ENCODE measurements around the gene ACOX3.

The ACOX3 gene

GRCh38 chr4:8465615-8466611 lies 25.4 kb upstream of the ACOX3 start:
- no peak for DNase-seq (ENCODE audit: low spot score)
- H3K36me3 ChIP-seq (replicated peaks in 1 of 2; ENCODE audit: control insufficient read depth in 2 of 2, insufficient read depth in 2 of 2, low read length in 2 of 2): peaks cover 15 to 75% of the 10 kb centered on the region in 2 donors

GRCh38 chr4:8464381-8464780 lies 23.9 kb upstream of the ACOX3 start:
- Histone ChIP-seq H3K27ac (replicated peaks; ENCODE audit: low read length) (no peak overlapping the region), H2BK12ac (ENCODE audit: low read length) (no peak overlapping the region), H3K4me1 (ENCODE audit: control insufficient read depth in 2 of 2, insufficient read depth in 1 of 2, low read depth in 1 of 2, low read length in 2 of 2) (peaks cover 0 to 5% of the 10 kb centered on the region in 2 donors), H3K4me2 (ENCODE audit: insufficient read depth, low read length, poor library complexity, severe bottlenecking) (no peak overlapping the region), H3K9me3 (replicated peaks in 1 of 2; ENCODE audit: control insufficient read depth in 2 of 2, insufficient read depth in 1 of 2, low read depth in 1 of 2, low read length in 2 of 2) (no peaks in the 10 kb centered on the region), H2AK5ac (ENCODE audit: low read depth, low read length) (no peak overlapping the region), H3K23ac (ENCODE audit: low read depth, low read length, poor library complexity) (no peak overlapping the region), H2AFZ (ENCODE audit: low read length) (no peak overlapping the region), H3K4me3 (ENCODE audit: low read length in 2 of 2) (no peak overlapping the region), H2BK15ac (ENCODE audit: low read length) (no peak overlapping the region), H2BK120ac (ENCODE audit: low read depth, low read length) (no peak overlapping the region), H3K14ac (ENCODE audit: low read length) (no peak overlapping the region), H2BK5ac (ENCODE audit: low read length) (no peak overlapping the region), H4K8ac (ENCODE audit: low read depth, low read length) (no peak overlapping the region), H3K27me3 (ENCODE audit: control insufficient read depth in 3 of 3, insufficient read depth in 3 of 3, low read depth in 1 of 3, low read length in 3 of 3) (no peaks in the 10 kb centered on the region), H3K4ac (ENCODE audit: low read length) (no peak overlapping the region), H3K36me3 (replicated peaks in 1 of 2; ENCODE audit: control insufficient read depth in 2 of 2, insufficient read depth in 2 of 2, low read length in 2 of 2) (peaks cover 20 to 75% of the 10 kb centered on the region in 2 donors), H3K9ac (ENCODE audit: low read depth, low read length, poor library complexity) (no peak overlapping the region), H3K18ac (ENCODE audit: low read length) (no peak overlapping the region), H3K79me1 (ENCODE audit: low read depth, low read length) (no peaks in the 10 kb centered on the region), H4K91ac (ENCODE audit: low read depth, low read length, poor library complexity) (no peak overlapping the region)
- no peak for DNase-seq (ENCODE audit: low spot score)
- WGBS, 2 donors (ENCODE audit: extremely low coverage in 2 of 2, insufficient read length in 2 of 2, insufficient replicate concordance in 1 of 2): no CpG with 5 or more reads among the region's 14 CpGs

More at GRCh38 chr4:8465615-8466611, 25.4 kb upstream of the ACOX3 start:
- peaks cover 0 to 5% of the 10 kb centered on the region in 2 donors for H3K4me1 ChIP-seq (ENCODE audit: control insufficient read depth in 2 of 2, insufficient read depth in 1 of 2, low read depth in 1 of 2, low read length in 2 of 2)
- WGBS, 2 donors (ENCODE audit: extremely low coverage in 2 of 2, insufficient read length in 2 of 2, insufficient replicate concordance in 1 of 2): no CpG with 5 or more reads among the region's 31 CpGs
- H3K27ac ChIP-seq (replicated peaks; ENCODE audit: low read length): no peak overlapping the region
- H3K23ac ChIP-seq (ENCODE audit: low read depth, low read length, poor library complexity): peak overlapping the region; percentile 66
- no peak overlapping the region for H3K9ac ChIP-seq (ENCODE audit: low read depth, low read length, poor library complexity)
- H2BK15ac ChIP-seq (ENCODE audit: low read length): no peak overlapping the region
- peak overlapping the region; percentile 27 for H3K14ac ChIP-seq (ENCODE audit: low read length)
- no peak overlapping the region for H3K18ac ChIP-seq (ENCODE audit: low read length)
- no peak overlapping the region for H2BK120ac ChIP-seq (ENCODE audit: low read depth, low read length)
- H2BK5ac ChIP-seq (ENCODE audit: low read length): no peak overlapping the region
- H2AFZ ChIP-seq (ENCODE audit: low read length): no peak overlapping the region
- no peak overlapping the region for H3K4ac ChIP-seq (ENCODE audit: low read length)
- H4K8ac ChIP-seq (ENCODE audit: low read depth, low read length): no peak overlapping the region
- H2AK5ac ChIP-seq (ENCODE audit: low read depth, low read length): no peak overlapping the region
- no peaks in the 10 kb centered on the region for H3K27me3 ChIP-seq (ENCODE audit: control insufficient read depth in 3 of 3, insufficient read depth in 3 of 3, low read depth in 1 of 3, low read length in 3 of 3)
- H3K4me3 ChIP-seq (ENCODE audit: low read length in 2 of 2): no peak overlapping the region
- no peak overlapping the region for H2BK12ac ChIP-seq (ENCODE audit: low read length)
- H3K79me1 ChIP-seq (ENCODE audit: low read depth, low read length): no peaks in the 10 kb centered on the region
- no peak overlapping the region for H4K91ac ChIP-seq (ENCODE audit: low read depth, low read length, poor library complexity)
- no peaks in the 10 kb centered on the region for H3K9me3 ChIP-seq (replicated peaks in 1 of 2; ENCODE audit: control insufficient read depth in 2 of 2, insufficient read depth in 1 of 2, low read depth in 1 of 2, low read length in 2 of 2)
- no peak overlapping the region for H3K4me2 ChIP-seq (ENCODE audit: insufficient read depth, low read length, poor library complexity, severe bottlenecking)

- Histone ChIP-seq H3K4me3 (ENCODE audit: low read length in 2 of 2) (no peak overlapping the region), H3K27me3 (ENCODE audit: control insufficient read depth in 3 of 3, insufficient read depth in 3 of 3, low read depth in 1 of 3, low read length in 3 of 3) (no peaks in the 10 kb centered on the region), H2BK120ac (ENCODE audit: low read depth, low read length) (no peak overlapping the region), H2AFZ (ENCODE audit: low read length) (no peak overlapping the region), H3K4me2 (ENCODE audit: insufficient read depth, low read length, poor library complexity, severe bottlenecking) (no peak overlapping the region), H4K91ac (ENCODE audit: low read depth, low read length, poor library complexity) (no peak overlapping the region), H2BK15ac (ENCODE audit: low read length) (no peak overlapping the region), H2BK12ac (ENCODE audit: low read length) (no peak overlapping the region), H3K18ac (ENCODE audit: low read length) (no peak overlapping the region), H3K79me1 (ENCODE audit: low read depth, low read length) (no peaks in the 10 kb centered on the region), H2AK5ac (ENCODE audit: low read depth, low read length) (no peak overlapping the region), H3K23ac (ENCODE audit: low read depth, low read length, poor library complexity) (no peak overlapping the region), H3K4me1 (ENCODE audit: control insufficient read depth in 2 of 2, insufficient read depth in 1 of 2, low read depth in 1 of 2, low read length in 2 of 2) (no peaks in the 10 kb centered on the region), H3K27ac (replicated peaks; ENCODE audit: low read length) (no peak overlapping the region), H3K9me3 (replicated peaks in 1 of 2; ENCODE audit: control insufficient read depth in 2 of 2, insufficient read depth in 1 of 2, low read depth in 1 of 2, low read length in 2 of 2) (no peaks in the 10 kb centered on the region), H3K36me3 (replicated peaks in 1 of 2; ENCODE audit: control insufficient read depth in 2 of 2, insufficient read depth in 2 of 2, low read length in 2 of 2) (peaks cover 20 to 75% of the 10 kb centered on the region in 2 donors), H2BK5ac (ENCODE audit: low read length) (no peak overlapping the region), H3K14ac (ENCODE audit: low read length) (no peak overlapping the region), H4K8ac (ENCODE audit: low read depth, low read length) (no peak overlapping the region), H3K9ac (ENCODE audit: low read depth, low read length, poor library complexity) (no peak overlapping the region), H3K4ac (ENCODE audit: low read length) (no peak overlapping the region)
- no CpG with 5 or more reads among the region's 9 CpGs for WGBS, 2 donors (ENCODE audit: extremely low coverage in 2 of 2, insufficient read length in 2 of 2, insufficient replicate concordance in 1 of 2)
- DNase-seq (ENCODE audit: low spot score): no peak
Observed at GRCh38 chr4:8463811-8464210, 23.3 kb upstream of the ACOX3 start.

GRCh38 chr4:8461616-8462015 lies 21.1 kb upstream of the ACOX3 start:
- H4K8ac ChIP-seq (ENCODE audit: low read depth, low read length): no peak overlapping the region

More at GRCh38 chr4:8461616-8462015, 21.1 kb upstream of the ACOX3 start:
- no peak overlapping the region for H3K18ac ChIP-seq (ENCODE audit: low read length)
- H3K4me2 ChIP-seq (ENCODE audit: insufficient read depth, low read length, poor library complexity, severe bottlenecking): no peak overlapping the region
- no peak overlapping the region for H2BK12ac ChIP-seq (ENCODE audit: low read length)
- no peak overlapping the region for H3K27ac ChIP-seq (replicated peaks; ENCODE audit: low read length)
- DNase-seq (ENCODE audit: low spot score): no peak
- no peak overlapping the region for H2BK120ac ChIP-seq (ENCODE audit: low read depth, low read length)
- H3K9me3 ChIP-seq (replicated peaks in 1 of 2; ENCODE audit: control insufficient read depth in 2 of 2, insufficient read depth in 1 of 2, low read depth in 1 of 2, low read length in 2 of 2): no peaks in the 10 kb centered on the region
- H3K14ac ChIP-seq (ENCODE audit: low read length): no peak overlapping the region
- H2AK5ac ChIP-seq (ENCODE audit: low read depth, low read length): no peak overlapping the region
- no peaks in the 10 kb centered on the region for H3K79me1 ChIP-seq (ENCODE audit: low read depth, low read length)
- no CpG with 5 or more reads among the region's 6 CpGs for WGBS, 2 donors (ENCODE audit: extremely low coverage in 2 of 2, insufficient read length in 2 of 2, insufficient replicate concordance in 1 of 2)
- no peak overlapping the region for H2AFZ ChIP-seq (ENCODE audit: low read length)
- peaks cover 25 to 78% of the 10 kb centered on the region in 2 donors for H3K36me3 ChIP-seq (replicated peaks in 1 of 2; ENCODE audit: control insufficient read depth in 2 of 2, insufficient read depth in 2 of 2, low read length in 2 of 2)
- no peak overlapping the region for H4K91ac ChIP-seq (ENCODE audit: low read depth, low read length, poor library complexity)
- H3K4me1 ChIP-seq (ENCODE audit: control insufficient read depth in 2 of 2, insufficient read depth in 1 of 2, low read depth in 1 of 2, low read length in 2 of 2): no peaks in the 10 kb centered on the region
- no peak overlapping the region for H3K4ac ChIP-seq (ENCODE audit: low read length)
- H3K23ac ChIP-seq (ENCODE audit: low read depth, low read length, poor library complexity): no peak overlapping the region
- no peaks in the 10 kb centered on the region for H3K27me3 ChIP-seq (ENCODE audit: control insufficient read depth in 3 of 3, insufficient read depth in 3 of 3, low read depth in 1 of 3, low read length in 3 of 3)
- no peak overlapping the region for H2BK5ac ChIP-seq (ENCODE audit: low read length)
- no peak overlapping the region for H3K4me3 ChIP-seq (ENCODE audit: low read length in 2 of 2)
- H3K9ac ChIP-seq (ENCODE audit: low read depth, low read length, poor library complexity): peak overlapping the region; percentile 33
- no peak overlapping the region for H2BK15ac ChIP-seq (ENCODE audit: low read length)

All from neuronal stem cell (in vitro differentiated cells).